HL-60 (cell line): ENCODE results near the gene PPP6R2.

Experiments used
- DNase-seq, 2 experiments: peaks; one replicate each; pipeline ENCODE4 v3.0.0-alpha.2; 2010 to 2020; ENCODE audit warnings: low read depth in 1 of 2, low spot score in 1 of 2
- H3K27ac ChIP-seq: fragments of 250-450 bp; sonication (Bioruptor Pico); replicated peaks from 2 replicates; pipeline ENCODE4 v1.5.1; 2020; ENCODE audit warnings: mild to moderate bottlenecking, moderate library complexity
- H3K27me3 ChIP-seq: fragments of 250-450 bp; sonication (Bioruptor Pico); 2 replicates; pipeline ENCODE4 v1.5.1; 2021; ENCODE audit warnings: mild to moderate bottlenecking, moderate library complexity; ENCODE audit not compliant: insufficient read depth, poor library complexity, severe bottlenecking
- H3K4me3 ChIP-seq: replicated peaks from 2 replicates; pipeline ENCODE4 v1.5.1; 2011; ENCODE audit warnings: mild to moderate bottlenecking, control low read depth, low read length; ENCODE audit not compliant: insufficient read depth
- CTCF ChIP-seq: IDR thresholded peaks from one replicate; pipeline ENCODE4 v1.5.1; 2011; ENCODE audit warnings: low read length, control low read depth, inconsistent platforms; ENCODE audit not compliant: insufficient read depth
- GABPA ChIP-seq: IDR thresholded peaks from 2 replicates; pipeline ENCODE4 v1.6.1; 2012; ENCODE audit warnings: low read depth
- POLR2AphosphoS5 ChIP-seq: IDR thresholded peaks from 2 replicates; pipeline ENCODE4 v1.6.1; 2012; ENCODE audit warnings: low read depth
- REST ChIP-seq: IDR thresholded peaks from 2 replicates; pipeline ENCODE4 v1.6.1; 2012; ENCODE audit warnings: low read depth; ENCODE audit not compliant: insufficient replicate concordance
- SPI1 ChIP-seq: IDR thresholded peaks from 2 replicates; pipeline ENCODE4 v1.6.1; 2012; ENCODE audit warnings: low read depth, mild to moderate bottlenecking, borderline replicate concordance

The PPP6R2 gene

GRCh38 chr22:50461536-50461935 is 118.4 kb downstream of the PPP6R2 start:
- Histone ChIP-seq H3K27me3 (no peaks in the 10 kb centered on the region), H3K4me3 (no peak overlapping the region), H3K27ac (no peak overlapping the region)
- TF ChIP-seq REST (no peak), SPI1 (no peak), CTCF (no peak), GABPA (no peak), POLR2AphosphoS5 (no peak)
- no peak for DNase-seq

DNA sequence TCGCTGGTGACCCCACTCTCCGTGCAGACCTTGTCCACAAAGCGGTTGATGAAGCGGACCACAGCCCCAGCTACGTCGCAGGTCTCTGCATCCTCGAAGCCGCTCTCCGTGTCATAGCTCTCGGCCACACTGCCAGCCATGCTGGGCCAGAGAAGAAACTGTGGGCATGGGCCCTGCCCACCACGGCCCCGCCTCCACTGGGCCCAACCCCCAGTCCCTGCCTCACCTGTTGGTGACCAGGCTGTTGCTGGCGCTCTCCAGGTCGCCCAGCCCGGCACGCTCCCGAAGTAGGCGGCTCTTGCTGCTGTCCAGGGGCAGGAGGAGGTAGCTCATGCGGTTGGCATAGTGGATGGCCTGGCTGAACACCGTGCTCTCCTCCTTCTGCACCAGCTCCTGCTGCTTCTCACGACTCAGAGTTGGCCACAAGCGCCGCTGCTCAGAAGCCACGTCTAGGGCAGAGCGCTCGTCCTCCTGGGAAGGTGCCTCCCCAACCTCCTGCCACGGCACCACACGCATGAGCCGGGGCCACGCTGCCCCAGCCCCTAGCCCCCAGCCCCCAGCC is 118.9 kb downstream of the PPP6R2 start:
- Histone ChIP-seq H3K27me3 (no peaks in the 10 kb centered on the region), H3K27ac (no peak overlapping the region), H3K4me3 (no peak overlapping the region)
- no peak for DNase-seq
- no peak for TF ChIP-seq SPI1
- TF ChIP-seq CTCF, result no peak
- no peak for TF ChIP-seq POLR2AphosphoS5
- no peak for TF ChIP-seq REST
- TF ChIP-seq GABPA, result no peak

GRCh38 chr22:50463188-50463900 is 120.2 kb downstream of the PPP6R2 start:
- no peak for TF ChIP-seq GABPA
- no peak for TF ChIP-seq SPI1
- no peak for TF ChIP-seq POLR2AphosphoS5
- TF ChIP-seq REST, result no peak
- TF ChIP-seq CTCF, result no peak
- DNase-seq, result no peak
- no peaks in the 10 kb centered on the region for H3K27me3 ChIP-seq
- no peak overlapping the region for H3K4me3 ChIP-seq
- no peak overlapping the region for H3K27ac ChIP-seq
